ENCODE measurements around the gene FLAD1. TPM values are rescaled to one million over a fixed set of nuclear protein-coding genes. Genes with fewer than 3 reads are reported as not detected.
A peak's percentile ranks its signal among the peaks of the same experiment; 100 is the strongest.

FLAD1 gene
- total RNA-seq, 4 donors from 2014 or later = 21.5 to 30.9 (median 29.5) TPM

GRCh38 chr1:154970631-154971340 lies 12.4 kb upstream of the FLAD1 start, which contains the start of gene SHC1:
TSS of gene SHC1 (minus strand) at chr1:154970747. CDS start at chr1:154970526, 221 bp downstream.
- TF ChIP-seq POLR2A (IDR thresholded peaks at IDR 0.05) (peak in 3 of 4 donors; percentile 67 to 93 (median 80)), CTCF (IDR thresholded peaks at IDR 0.05) (peak in 1 of 6 experiments; percentile 2)
- 9 to 11% methylated on average over 6 to 9 of the region's 15 CpGs for WGBS, 2 donors
- Histone ChIP-seq H3K27ac (peak within 1 kb of the TSS; percentile 96 to 99 (median 98)), H3K27me3 (no peaks in the 10 kb centered on the region), H3K4me3 (peak within 1 kb of the TSS; percentile 22 to 79 (median 44)), H3K9me3 (no peaks in the 10 kb centered on the region), H3K36me3 (peaks cover 1 to 43% (median 20%) of the 10 kb centered on the region in 3 donors), H3K4me1 (peaks cover 47 to 81% (median 54%) of the 10 kb centered on the region in 3 donors)
- peak; percentile 38 for DNase-seq
- intact Hi-C loops (cut with DNase I) = no loop called here

GRCh38 chr1:154971341-154971998 lies 11.7 kb upstream of the FLAD1 start:
- peak overlapping the region in 3 of 4 donors; percentile 41 to 79 (median 46) for H3K4me3 ChIP-seq
- TF ChIP-seq POLR2A (IDR thresholded peaks at IDR 0.05) (no peak), CTCF (IDR thresholded peaks at IDR 0.05) (no peak)
- peak overlapping the region; percentile 96 to 99 (median 98) for H3K27ac ChIP-seq
- DNase-seq = no peak
- no peaks in the 10 kb centered on the region for H3K9me3 ChIP-seq
- H3K36me3 ChIP-seq = peaks cover 0 to 36% (median 13%) of the 10 kb centered on the region in 3 donors
- intact Hi-C loops (cut with DNase I) = no loop called here
- 26 to 37% methylated on average over 10 of the region's 10 CpGs for WGBS, 2 donors
- no peaks in the 10 kb centered on the region for H3K27me3 ChIP-seq
- H3K4me1 ChIP-seq = peaks cover 47 to 84% (median 57%) of the 10 kb centered on the region in 3 donors

- 34 to 41% methylated on average over 3 of the region's 3 CpGs for WGBS, 2 donors
- intact Hi-C loops (cut with DNase I) = no loop called here
- DNase-seq = no peak
- Histone ChIP-seq H3K27ac (peak overlapping the region; percentile 96 to 99 (median 98)), H3K36me3 (peaks cover 0 to 29% (median 8%) of the 10 kb centered on the region in 3 donors), H3K9me3 (no peaks in the 10 kb centered on the region), H3K4me3 (peak overlapping the region in 3 of 4 donors; percentile 46 to 79 (median 68)), H3K27me3 (no peaks in the 10 kb centered on the region), H3K4me1 (peaks cover 47 to 85% (median 62%) of the 10 kb centered on the region in 3 donors)
- no peak for TF ChIP-seq POLR2A (IDR thresholded peaks at IDR 0.05)
- TF ChIP-seq CTCF (IDR thresholded peaks at IDR 0.05) = no peak
Observed at GRCh38 chr1:154972213-154972516, 11.0 kb upstream of the FLAD1 start.

GRCh38 chr1:154972517-154973343 lies 10.4 kb upstream of the FLAD1 start:
- Histone ChIP-seq H3K27me3 (no peaks in the 10 kb centered on the region), H3K27ac (peak overlapping the region; percentile 96 to 99 (median 98)), H3K9me3 (no peaks in the 10 kb centered on the region), H3K4me3 (peak overlapping the region in 3 of 4 donors; percentile 60 to 79 (median 68)), H3K36me3 (peaks cover 0 to 24% (median 8%) of the 10 kb centered on the region in 3 donors), H3K4me1 (peaks cover 47 to 82% (median 59%) of the 10 kb centered on the region in 3 donors)
- TF ChIP-seq POLR2A (IDR thresholded peaks at IDR 0.05) (peak in 1 of 4 donors; percentile 41), CTCF (IDR thresholded peaks at IDR 0.05) (no peak)
- no peak for DNase-seq
- intact Hi-C loops (cut with DNase I) = no loop called here
- 18 to 21% methylated on average over 15 to 18 of the region's 18 CpGs for WGBS, 2 donors
